HG03025 (cell line): ENCODE data around the gene FHL2.
A peak's percentile ranks its signal among the peaks of the same experiment; 100 is the strongest.

ENCODE experiments used
- ATAC-seq: cut with Tn5 transposase; IDR thresholded peaks from one replicate; pipeline ENCODE4 v1.9.1; 2021; ENCODE audit warnings: mild to moderate bottlenecking, moderate library complexity; ENCODE audit not compliant: unreplicated experiment, low FRiP score

The FHL2 gene

DNA sequence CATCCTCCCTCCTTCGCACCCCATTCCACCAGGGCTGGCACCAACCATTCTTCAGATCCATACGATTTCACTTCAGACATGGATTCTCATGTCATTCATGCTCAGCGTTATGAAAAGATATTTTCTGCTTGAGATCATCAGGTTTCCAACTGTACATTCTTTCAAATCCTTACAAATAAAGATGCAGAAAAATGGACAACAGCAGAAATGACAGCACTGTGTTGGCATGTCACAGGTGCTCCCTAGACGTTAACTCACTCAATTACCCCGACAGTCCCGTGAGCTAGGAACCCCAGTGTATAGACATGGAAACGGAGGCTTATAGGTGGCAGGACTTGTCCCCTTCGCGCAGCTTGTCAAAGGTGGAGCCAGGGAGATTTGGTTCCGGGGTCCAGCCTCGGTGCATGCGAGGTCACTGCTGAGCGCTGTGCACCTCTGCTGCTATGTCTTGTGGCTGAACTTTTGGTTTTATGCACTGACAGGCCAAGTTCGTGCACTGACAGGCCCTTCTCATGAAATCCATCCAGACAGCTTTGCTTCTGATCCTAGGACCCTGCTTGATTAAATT, 17.7 kb downstream of the FHL2 start:
- ATAC-seq: no peak

DNA sequence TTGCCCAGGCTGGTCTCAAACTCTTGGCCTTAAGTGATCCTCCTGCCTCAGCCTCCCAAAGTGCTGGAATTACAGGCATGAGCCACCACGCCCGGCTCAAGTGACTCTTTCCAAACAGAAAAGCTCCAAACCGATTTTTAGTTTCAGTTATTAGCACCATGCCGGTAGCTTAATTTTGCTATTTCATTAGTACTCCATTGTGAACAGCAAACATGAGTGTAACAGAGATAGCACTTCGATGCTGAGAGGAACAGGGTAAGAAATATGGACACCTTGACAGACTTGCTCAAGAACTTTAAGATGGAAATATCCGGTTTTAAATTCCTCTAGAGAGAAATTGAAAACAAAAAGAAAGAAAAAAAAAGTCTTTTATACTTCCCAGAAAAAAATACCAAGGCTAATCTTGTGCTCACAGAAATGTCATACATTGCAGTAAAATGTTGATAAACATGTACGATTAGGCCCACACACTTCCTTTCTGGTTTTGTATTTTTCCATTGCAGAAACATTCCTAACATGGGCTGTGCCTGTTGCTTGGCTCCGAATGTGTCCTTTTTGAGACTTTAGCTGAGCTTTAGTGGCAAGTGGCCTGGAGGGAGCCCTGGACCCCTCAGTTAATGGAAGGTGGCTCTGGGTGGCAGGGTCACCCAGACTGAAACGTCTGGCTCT, 18.3 kb downstream of the FHL2 start:
- ATAC-seq: no peak

DNA sequence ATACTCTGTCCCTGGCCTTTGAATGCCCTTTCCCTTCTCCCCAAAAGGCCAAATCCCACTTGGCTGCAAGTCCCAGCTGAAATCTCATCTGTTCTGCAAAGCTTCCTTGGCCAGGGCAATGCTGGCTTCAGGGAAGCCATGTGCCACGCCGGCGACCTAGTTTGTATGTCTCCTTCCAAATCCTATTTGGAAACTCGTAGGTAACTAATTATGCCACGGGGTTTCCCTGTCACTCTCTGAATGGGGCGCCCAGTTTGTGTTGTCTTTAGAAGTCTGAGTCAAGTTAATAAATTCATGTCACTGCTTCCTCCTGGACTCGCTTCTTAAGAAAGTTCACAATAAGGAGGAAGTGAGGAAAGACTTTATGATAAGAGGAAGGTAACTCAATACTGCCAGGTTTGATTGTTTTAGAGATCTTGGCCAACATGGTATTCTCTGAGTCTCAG, 19.1 kb downstream of the FHL2 start:
- ATAC-seq: no peak

DNA sequence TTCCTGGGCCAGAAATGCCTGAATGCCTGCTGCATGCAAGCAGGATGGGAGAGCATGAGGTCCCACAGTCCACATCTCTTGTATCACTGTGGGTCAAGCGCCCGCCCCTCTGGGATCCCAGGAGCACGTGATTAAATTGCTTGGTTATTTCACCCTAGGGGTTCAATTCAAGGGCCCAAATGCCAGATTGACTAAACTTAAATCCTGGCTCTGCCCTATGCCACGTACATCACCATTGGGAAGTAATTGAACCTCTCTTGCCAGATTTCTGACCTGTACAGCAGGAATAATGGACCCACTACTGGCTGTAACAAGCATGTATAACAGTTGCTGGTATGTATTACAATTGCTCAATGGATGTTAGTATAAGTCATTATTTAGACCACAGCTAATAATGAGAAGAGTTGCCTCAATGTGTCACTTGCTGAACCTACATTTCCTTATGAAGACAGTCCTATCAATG, 19.9 kb downstream of the FHL2 start:
- ATAC-seq: no peak

DNA sequence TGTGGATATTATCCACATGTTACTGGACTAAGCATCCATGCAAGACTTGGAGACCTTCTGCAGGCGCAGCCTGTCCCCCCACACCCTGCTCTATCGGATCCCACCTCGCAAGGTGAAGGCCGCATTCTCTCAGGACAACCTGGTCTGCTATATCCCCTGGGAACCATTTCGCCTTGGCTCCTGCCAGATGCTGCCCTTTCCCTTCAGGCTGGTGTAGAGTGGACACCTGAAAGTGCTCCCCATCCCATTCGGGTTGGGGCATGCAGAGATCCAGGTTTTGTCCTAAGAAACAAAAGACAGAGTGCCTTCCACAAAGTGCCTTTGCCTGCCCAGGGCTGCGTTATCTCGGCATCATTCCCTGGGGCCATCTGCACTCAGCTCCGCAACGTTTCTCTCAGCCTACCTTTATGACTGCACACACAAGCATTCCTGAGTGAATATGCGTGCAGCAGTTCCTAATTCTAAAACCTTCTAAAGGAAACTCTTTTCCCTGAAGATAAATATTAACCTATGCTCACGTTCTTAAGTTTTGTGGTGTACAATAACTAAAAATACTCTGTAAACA, 20.5 kb downstream of the FHL2 start:
- no peak for ATAC-seq

DNA sequence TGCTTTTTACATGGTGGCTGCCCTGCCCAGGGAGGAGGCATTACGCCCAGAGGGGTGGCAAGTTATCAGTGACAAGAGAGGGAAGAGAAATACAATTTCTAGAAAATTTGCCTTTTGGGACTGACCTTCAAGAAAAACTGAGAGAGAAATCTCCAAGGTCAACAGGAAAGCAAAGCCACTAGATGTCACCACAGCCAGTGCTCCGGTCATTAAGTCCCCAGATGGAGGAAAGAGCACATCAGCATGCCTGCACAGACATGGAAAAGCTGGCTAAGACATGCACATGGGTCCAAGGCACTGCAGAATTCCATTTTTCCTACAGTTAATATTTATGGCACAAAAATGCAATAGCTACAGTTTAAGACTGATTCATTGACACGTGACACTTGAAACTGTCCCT, 21.0 kb downstream of the FHL2 start:
- no peak for ATAC-seq

DNA sequence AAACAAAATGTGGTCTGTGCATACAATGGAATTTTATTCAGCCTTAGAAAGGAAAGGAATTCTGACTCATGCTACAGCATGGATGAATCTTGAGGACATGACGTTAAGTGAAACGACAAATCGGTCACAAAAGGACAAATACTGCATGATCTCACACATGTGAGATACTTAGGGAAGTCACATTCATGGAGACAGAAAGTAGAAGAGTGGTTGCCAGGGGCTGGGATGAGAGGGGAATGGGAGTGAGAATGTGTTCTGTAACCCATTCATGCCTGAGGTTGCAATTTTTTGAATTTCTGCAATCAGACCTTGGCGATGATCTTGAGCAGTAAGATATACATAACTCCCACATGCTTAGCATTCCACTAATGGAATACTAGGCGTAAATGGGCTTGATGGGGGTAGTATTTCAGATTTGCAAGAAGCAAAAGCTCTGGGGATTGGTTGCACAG, 22.0 kb downstream of the FHL2 start:
- no peak for ATAC-seq

DNA sequence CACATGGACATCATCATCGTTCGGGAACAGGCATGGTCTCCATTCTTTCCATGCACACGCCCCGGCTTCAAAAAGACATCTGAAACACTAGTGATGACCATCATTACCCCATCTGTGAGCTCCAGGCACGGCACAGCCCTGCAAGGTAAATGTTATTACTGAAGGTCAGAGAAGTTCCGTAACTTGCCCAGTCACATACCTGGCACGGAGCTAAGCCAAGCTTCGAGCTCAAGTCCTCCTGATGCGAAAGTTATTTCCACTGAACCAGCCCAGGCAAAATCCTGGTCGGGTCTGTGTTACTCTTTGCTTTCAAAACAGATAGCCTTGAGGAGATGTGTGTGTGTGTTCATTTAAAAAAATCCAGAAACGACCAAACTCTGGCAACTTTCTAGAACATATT, 22.8 kb downstream of the FHL2 start:
- ATAC-seq: no peak

DNA sequence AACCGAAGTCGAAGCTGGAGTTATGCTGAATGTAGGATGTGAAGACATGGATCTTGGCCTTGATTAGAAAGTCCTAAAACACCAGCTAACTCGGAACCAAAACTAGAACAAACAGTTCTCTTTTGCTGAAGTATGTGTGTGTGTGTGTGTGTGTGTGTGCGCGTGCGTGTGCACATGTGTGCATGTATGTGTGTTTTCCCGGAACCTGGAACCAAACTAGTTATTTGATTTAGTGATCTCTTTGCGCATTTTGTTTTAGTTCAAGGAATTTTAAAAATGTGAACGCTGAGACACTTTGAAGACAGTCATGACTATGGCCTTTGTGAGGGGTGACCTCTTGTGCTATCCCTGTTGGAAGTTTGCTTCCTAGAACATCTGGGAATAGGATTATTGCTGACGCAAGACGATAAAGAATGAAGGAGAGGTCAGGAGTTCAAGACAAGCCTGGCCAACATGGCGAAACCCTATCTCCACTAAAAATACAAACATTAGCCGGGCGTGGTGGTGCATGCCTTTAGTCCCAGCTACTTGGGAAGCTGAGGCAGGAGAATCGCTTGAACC, 23.8 kb downstream of the FHL2 start:
- ATAC-seq: no peak

DNA sequence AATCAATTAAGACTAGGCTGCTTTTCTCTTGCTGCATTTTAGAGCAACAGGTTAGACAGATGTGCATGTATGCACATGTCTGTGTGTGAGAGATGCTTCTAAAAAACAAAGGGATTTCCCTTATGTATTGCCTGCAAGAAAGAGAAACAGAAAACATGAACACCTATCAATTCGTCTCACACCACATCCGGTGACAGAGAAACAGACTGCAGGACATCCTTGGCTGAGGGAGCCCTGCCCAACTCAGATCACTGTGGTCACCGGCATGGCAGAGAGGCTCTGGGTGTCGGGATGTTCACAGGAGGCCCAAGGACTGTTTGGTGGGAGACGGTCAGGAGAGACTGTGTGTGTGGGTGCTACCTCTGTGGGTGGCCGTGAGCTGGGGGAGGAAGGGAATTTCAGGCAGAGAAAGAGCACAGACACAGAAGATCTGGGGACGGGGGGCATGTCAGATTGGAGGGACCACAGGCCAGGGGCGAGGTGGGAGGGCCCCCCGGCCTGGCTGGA, 24.9 kb downstream of the FHL2 start:
- ATAC-seq: peak; percentile 61

DNA sequence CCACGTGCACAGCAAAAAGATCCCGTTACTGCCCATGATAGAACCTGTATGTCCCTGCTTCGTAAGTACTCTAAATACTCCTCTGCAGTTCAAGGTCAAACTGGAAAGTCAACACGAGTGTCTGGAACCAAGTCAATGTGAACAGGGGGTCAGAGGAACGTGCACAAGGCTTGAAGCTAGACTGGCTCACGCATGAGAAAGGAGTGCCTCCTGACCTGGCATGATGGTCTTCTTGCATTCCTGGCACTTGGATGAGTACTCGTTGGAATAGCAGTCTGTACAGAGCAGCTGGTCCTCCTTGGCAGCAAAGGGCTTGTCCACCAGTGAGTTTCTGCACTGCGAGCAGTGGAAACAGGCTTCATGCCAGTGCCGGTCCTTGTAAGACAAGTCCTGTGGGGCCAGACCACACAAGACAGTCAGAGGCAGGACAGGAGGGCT, 25.5 kb downstream of the FHL2 start:
- peak; percentile 5 for ATAC-seq

DNA sequence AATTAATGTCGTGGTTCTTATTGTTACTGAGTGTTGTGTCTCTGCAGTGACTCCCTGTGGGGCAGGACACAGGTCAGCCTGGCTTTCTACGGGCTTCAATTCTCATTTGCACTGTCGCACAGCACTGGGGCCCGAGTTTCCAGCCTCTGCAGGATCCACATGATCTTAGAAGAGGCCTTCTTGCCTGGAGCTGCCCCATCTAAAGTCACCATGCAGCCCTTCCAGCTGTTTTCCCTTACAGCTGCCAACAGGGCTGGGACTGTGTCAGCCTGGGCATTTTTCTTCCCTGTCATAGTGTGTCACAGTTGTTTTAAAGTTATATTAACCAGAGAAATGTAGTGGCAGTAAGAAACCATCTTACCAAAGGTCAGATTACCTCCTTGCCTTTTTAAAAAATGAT, 27.0 kb downstream of the FHL2 start:
- ATAC-seq: no peak

DNA sequence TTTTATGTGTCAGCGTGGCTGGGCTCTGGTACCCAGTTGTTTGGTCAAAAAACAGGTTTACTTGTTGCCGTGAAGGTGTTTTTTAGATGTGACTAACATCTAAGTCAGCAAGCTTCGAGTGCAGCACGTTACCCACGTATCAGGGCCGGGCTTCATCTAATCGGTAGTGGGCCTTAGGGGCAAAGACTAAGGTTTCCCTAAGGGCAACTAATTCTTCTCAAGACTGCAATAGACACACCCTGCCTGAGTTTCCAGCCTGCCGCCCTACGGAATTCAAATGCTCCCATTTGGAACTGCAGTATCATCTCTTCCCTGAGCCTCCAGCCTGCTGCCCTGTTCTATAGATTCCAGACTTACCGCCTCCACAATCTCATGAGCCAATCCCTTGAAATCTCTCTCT, 27.7 kb downstream of the FHL2 start:
- ATAC-seq: no peak

DNA sequence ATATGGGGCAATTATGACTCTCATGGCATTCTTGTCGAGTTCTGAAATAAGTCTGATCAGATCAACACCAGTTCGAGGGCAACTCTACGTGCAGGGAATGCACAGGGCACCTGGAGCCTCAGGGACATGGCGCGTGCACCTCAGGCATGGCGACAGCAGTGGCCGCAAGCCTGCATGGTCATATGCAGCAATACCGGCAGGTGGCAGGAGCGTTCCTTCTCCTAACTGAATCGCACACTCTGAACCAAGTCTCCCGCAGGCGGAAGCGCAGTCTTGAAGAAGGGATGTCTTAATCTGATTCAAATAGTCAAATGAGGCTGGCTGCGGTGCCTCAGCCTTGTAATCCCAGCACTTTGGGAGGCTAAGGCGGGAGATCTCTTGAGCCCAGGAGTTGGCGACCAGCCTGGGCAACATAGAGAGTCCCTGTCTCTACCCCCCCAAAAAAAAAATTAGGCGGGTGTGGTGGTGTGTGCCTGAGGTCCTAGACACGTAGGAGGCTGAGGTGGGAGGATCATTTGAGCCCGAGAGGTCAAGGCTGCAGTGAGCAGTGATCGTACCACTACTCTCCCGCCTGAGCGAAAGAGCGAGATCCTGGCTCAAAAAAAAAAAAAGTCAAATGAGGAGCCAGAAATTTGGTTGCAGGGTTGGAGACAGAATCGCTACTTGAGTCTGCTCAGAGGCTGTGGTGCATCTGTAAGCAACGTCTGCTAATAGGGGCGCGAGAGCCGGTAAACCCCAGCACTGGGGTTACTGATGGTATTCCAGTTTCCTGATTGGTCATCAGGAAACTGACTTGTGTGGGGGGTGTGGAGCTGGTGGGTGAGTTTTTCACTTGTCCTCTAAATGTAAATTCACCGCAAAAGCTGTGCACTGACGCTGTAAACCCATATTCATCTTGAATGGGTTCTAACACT, 28.8 kb downstream of the FHL2 start:
- ATAC-seq: peak; percentile 80

DNA sequence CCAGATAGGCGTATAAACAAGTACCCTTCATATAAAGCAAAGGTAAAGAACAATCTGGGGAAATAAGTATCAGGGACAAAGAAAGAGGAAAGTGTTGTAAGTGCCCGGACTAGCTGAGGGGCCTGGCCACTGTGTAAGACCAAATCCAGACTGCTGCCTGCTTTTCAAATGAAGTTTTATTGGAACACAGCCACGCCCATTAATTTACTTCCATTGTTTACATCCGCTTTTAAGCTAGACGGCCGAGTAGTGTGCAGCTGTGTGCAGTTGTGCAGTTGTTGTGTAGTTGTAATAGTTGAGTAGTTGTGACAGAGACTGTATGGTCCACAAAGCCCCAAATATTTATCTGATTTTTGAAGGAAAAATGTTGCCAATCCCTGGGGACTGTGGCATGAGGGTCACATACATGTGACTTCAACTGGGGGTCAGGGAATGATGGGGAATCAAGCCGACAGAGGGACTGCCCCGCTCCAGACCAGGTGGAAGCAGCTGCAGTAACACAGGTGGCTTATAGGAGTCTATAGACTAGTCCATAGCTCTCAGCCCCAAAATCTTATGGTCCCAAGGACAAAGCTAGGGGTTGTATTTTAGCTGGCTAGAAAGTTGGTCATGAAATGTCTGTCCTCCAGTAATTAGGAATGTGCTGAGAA, 30.0 kb downstream of the FHL2 start:
- ATAC-seq: no peak

DNA sequence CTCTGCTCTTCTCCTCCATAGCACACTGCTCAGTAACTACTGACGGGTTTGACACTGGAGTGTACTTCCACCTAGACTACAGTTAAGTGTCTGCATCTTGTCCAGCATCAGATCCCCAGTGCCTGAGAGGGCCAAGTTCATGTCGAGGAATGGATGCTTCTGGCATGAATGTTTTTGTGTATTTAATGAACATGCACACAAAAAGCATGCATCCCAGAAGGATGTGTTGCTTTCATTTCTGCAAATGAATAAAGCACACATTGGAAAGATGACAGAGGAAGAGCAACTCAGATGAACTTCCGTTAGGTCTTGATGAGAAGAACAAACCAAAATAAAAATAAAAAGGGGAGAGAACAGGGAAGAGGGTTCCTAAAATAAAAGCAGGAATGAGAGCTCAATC, 33.6 kb downstream of the FHL2 start:
- no peak for ATAC-seq

DNA sequence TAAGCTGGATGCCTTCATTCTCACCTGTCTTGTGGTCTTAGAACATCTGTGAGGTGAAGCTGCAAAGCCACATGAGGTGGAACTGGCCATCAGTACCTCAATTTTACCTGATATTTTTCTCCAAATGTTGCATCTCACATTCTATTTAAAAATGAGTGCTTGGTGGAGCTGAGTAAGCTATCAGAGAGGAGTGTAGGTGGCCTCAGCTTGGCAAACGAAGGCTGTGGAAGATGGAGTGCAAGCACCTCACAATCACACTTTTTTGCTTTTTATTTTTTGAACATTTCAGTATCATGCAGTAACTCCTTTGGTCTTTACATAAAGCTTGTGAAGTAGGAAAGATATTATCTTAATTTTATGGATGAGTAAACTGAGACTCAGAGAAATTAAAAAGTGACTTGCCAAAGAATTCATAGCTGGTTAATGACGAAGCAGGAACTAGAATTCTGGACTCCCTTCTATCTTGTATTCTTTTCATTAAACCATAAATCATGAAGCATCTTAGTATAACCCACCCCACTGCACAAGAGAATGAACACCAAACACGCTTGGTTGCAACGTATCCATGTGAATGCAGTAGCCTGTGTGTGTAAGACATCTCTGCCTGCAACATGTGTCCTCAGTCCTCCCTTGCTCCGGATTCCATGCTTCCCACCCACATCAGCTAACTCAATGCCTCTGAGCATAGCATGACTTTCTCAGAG, 34.3 kb downstream of the FHL2 start:
- ATAC-seq: no peak

DNA sequence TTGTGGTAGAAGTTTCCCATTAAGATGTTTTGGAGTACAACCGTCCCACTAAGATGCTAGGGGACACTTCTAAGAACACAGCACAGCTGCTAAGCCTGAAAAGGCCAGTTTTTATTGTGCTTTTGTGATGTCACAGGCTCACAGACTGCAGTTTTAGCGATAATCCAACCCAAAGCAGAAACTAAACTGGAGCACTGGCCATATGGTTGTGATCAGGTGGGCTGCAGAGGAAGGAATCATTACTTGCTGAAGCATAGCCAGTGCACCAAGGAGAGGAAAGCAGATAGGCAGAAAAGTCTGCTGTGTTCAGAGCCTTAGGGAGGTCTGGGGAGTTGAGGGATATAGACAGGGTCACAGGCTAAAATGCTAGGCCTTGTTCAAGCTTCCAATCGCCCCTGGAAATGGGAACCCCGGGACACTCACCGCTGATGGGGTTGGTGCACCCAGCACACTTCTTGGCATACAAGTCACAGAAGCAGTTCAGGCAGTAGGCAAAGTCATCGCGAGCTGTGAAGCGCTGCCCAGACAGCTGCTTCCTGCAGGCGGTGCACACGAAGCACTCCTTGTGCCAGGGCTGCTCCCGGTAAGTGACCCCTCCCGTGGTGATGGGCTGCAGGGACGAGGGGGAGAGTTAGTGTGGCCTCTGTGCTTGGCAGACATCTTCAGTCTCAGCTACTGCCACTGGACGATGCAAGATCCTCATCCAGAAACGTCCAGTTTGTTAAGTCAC, 35.8 kb downstream of the FHL2 start:
- no peak for ATAC-seq
